Measurements from ENCODE around the gene SMIM35. TPM values are rescaled to one million over a fixed set of nuclear protein-coding genes. Genes with fewer than 3 reads are reported as not detected.

The SMIM35 gene
- total RNA-seq, 1 donor, result not detected

DNA sequence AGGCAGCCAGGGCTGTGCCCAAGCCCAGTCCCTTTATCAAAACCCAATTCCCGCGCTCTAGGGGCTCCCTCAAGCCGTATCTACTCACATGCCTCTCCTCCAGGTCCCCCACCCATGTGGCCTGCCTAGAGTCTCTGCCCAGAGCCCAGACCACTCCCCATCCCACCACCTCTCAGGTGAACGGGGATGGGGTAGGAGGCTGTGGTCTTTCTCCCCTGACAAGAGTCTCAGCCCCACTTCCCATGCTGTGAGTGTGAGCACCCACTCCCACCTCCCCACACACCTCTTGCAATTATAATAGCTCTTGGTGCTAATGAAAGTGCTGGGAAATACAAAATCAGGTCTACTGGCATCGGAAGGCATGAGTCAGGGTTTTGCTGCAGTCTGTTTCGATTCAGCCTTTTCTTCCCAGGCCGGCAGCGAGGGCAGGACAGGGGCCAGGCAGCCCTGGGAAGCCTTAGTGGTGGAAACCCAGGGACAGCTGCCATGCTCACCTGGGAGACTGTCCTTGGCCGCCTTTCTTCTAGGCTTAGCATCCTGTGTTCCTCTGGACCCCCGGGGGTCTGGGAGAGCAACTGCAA is 26.6 kb downstream of the SMIM35 start:
- Histone ChIP-seq H3K4me3 (ENCODE audit: insufficient read depth, low read length) (no peak overlapping the region), H3K36me3 (ENCODE audit: insufficient read depth, low read length) (no peaks in the 10 kb centered on the region), H3K27me3 (ENCODE audit: insufficient read depth, low read length) (peaks cover 5% of the 10 kb centered on the region), H3K79me2 (ENCODE audit: insufficient read depth, low read length) (no peaks in the 10 kb centered on the region), H3K4me1 (ENCODE audit: insufficient read depth, low read length) (no peaks in the 10 kb centered on the region), H3K9me3 (ENCODE audit: low read depth, low read length) (no peaks in the 10 kb centered on the region), H4K20me1 (ENCODE audit: insufficient read depth, low read length) (no peaks in the 10 kb centered on the region), H2AFZ (ENCODE audit: low read length) (no peak overlapping the region), H3K4me2 (ENCODE audit: insufficient read depth, low read length) (no peak overlapping the region), H3K27ac (ENCODE audit: low read depth, low read length) (no peak overlapping the region)
- no peak for DNase-seq (ENCODE audit: insufficient read length, low spot score, missing footprints)
- TF ChIP-seq CTCF (IDR thresholded peaks at IDR 0.05; ENCODE audit: extremely low read depth, low read depth, low read length), result no peak

- no peaks in the 10 kb centered on the region for H3K36me3 ChIP-seq (ENCODE audit: insufficient read depth, low read length)
- H3K79me2 ChIP-seq (ENCODE audit: insufficient read depth, low read length), result no peaks in the 10 kb centered on the region
- H3K9me3 ChIP-seq (ENCODE audit: low read depth, low read length), result no peaks in the 10 kb centered on the region
- no peak overlapping the region for H3K4me3 ChIP-seq (ENCODE audit: insufficient read depth, low read length)
- no peak overlapping the region for H3K27ac ChIP-seq (ENCODE audit: low read depth, low read length)
- TF ChIP-seq CTCF (IDR thresholded peaks at IDR 0.05; ENCODE audit: extremely low read depth, low read depth, low read length), result no peak
- no peak overlapping the region for H2AFZ ChIP-seq (ENCODE audit: low read length)
- no peak overlapping the region for H3K4me2 ChIP-seq (ENCODE audit: insufficient read depth, low read length)
- H3K27me3 ChIP-seq (ENCODE audit: insufficient read depth, low read length), result peaks cover 5% of the 10 kb centered on the region
- DNase-seq (ENCODE audit: insufficient read length, low spot score, missing footprints), result no peak
- no peaks in the 10 kb centered on the region for H3K4me1 ChIP-seq (ENCODE audit: insufficient read depth, low read length)
- no peaks in the 10 kb centered on the region for H4K20me1 ChIP-seq (ENCODE audit: insufficient read depth, low read length)
Observed at GRCh38 chr11:118059246-118059940, 27.4 kb downstream of the SMIM35 start.

DNA sequence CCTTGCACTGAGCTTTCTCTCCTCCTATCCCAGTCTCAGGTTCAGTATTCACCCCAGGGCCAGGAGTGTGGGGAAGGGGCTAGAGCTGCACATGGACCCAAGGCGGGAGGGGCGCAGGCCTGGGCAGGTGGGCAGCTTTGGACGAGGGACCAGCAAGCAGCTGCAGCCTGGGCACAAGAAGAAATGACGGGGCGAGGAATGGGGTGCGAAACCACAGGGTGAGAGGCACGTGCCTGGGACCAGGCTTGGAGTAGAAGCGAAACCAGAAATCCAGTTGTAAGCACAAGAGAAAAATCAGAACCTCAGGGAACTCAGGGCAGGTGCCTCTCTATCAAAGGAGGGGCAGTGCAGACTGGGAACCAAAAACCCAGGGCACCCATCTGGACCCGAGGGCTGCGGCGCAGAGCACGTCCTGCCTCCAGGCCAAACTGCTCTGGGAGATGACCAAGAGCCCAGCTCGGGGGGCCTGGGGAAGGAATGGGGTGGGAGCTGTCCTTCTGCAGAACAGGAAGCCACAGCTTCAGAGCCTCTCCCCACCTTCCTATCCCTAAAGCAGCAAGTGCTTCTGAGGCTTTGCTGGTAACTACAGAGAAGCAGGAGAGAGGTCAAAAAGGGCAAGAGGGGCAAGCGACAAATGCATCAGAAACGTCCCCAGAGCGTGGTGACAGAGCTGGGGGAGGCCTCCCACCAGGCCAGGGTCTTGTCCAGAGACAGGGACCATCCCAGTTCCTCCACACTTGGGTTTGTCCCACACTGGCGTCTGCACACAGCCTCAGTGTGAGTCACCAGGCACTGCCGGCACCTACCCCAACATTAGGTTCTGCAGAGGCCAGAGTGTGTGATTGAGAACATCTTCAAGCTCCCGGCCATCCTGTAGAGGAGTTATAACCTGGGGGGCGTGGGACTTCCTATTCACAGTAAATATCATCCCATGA is 28.2 kb downstream of the SMIM35 start:
- Histone ChIP-seq H3K4me3 (ENCODE audit: insufficient read depth, low read length) (no peak overlapping the region), H4K20me1 (ENCODE audit: insufficient read depth, low read length) (no peaks in the 10 kb centered on the region), H3K79me2 (ENCODE audit: insufficient read depth, low read length) (no peaks in the 10 kb centered on the region), H3K27me3 (ENCODE audit: insufficient read depth, low read length) (peaks cover 5% of the 10 kb centered on the region), H3K4me1 (ENCODE audit: insufficient read depth, low read length) (no peaks in the 10 kb centered on the region), H3K36me3 (ENCODE audit: insufficient read depth, low read length) (no peaks in the 10 kb centered on the region), H3K9me3 (ENCODE audit: low read depth, low read length) (no peaks in the 10 kb centered on the region), H3K27ac (ENCODE audit: low read depth, low read length) (no peak overlapping the region), H2AFZ (ENCODE audit: low read length) (no peak overlapping the region), H3K4me2 (ENCODE audit: insufficient read depth, low read length) (no peak overlapping the region)
- no peak for DNase-seq (ENCODE audit: insufficient read length, low spot score, missing footprints)
- no peak for TF ChIP-seq CTCF (IDR thresholded peaks at IDR 0.05; ENCODE audit: extremely low read depth, low read depth, low read length)
